22Rv1 (cell line): ENCODE measurements around the gene PDK3.

ENCODE experiments used
- CTCF ChIP-seq: fragments of 450-650 bp; IDR thresholded peaks from 2 replicates; pipeline ENCODE4 v1.5.1; 2017; ENCODE audit warnings: mild to moderate bottlenecking
- ZFX ChIP-seq: fragments of 450-650 bp; IDR thresholded peaks from 2 replicates; pipeline ENCODE4 v1.6.1; 2017; ENCODE audit warnings: antibody characterized with exemption, borderline replicate concordance

- TF ChIP-seq CTCF, result no peak
- TF ChIP-seq ZFX, result no peak
These were observed at the start of gene PDK3 for GRCh38 chrX:24464836-24465531.
